GM18868 (cell line): Measurements from ENCODE around the gene KSR1.
"Not testable (repeated sequence)": the region's sequence is repeated elsewhere in the genome, so short reads cannot be mapped to it uniquely, and the experiment has no call there.

Source experiments
- ATAC-seq: cut with Tn5 transposase; IDR thresholded peaks from one replicate; pipeline ENCODE4 v1.9.1; 2021; ENCODE audit warnings: mild to moderate bottlenecking, moderate library complexity; ENCODE audit not compliant: unreplicated experiment

Gene KSR1

GRCh38 chr17:27455914-27456680, at the start of gene KSR1:
KSR1 (plus strand) TSS chr17:27456448; CDS start chr17:27456644, 196 bp downstream.
- ATAC-seq: peak; percentile 88

GRCh38 chr17:27407916-27408864, 48.1 kb upstream of the KSR1 start:
- ATAC-seq: no peak

GRCh38 chr17:27408891-27409290, 47.4 kb upstream of the KSR1 start:
- ATAC-seq: no peak

GRCh38 chr17:27412158-27412557, 44.1 kb upstream of the KSR1 start:
- ATAC-seq: not testable (repeated sequence)

- no peak for ATAC-seq
These were observed 42.9 kb upstream of the KSR1 start for GRCh38 chr17:27413315-27413714.

GRCh38 chr17:27413792-27414191, 42.5 kb upstream of the KSR1 start:
- ATAC-seq: peak; percentile 54

GRCh38 chr17:27414271-27414670, 42.0 kb upstream of the KSR1 start:
- ATAC-seq: no peak

GRCh38 chr17:27414694-27415093, 41.6 kb upstream of the KSR1 start:
- no peak for ATAC-seq

- ATAC-seq: no peak
These were observed 41.0 kb upstream of the KSR1 start for GRCh38 chr17:27415120-27415795.

- no peak for ATAC-seq
These were observed 38.5 kb upstream of the KSR1 start for GRCh38 chr17:27417596-27418365.

GRCh38 chr17:27418366-27418615, 38.0 kb upstream of the KSR1 start:
- no peak for ATAC-seq

- ATAC-seq: no peak
These were observed 37.1 kb upstream of the KSR1 start for GRCh38 chr17:27419156-27419555.

GRCh38 chr17:27420211-27420950, 35.9 kb upstream of the KSR1 start:
- ATAC-seq: no peak

GRCh38 chr17:27421111-27421510, 35.1 kb upstream of the KSR1 start:
- ATAC-seq: no peak

GRCh38 chr17:27421626-27422025, 34.6 kb upstream of the KSR1 start:
- ATAC-seq: not testable (repeated sequence)

GRCh38 chr17:27422601-27423000, 33.6 kb upstream of the KSR1 start:
- ATAC-seq: no peak

- no peak for ATAC-seq
These were observed 32.6 kb upstream of the KSR1 start for GRCh38 chr17:27423651-27424050.

GRCh38 chr17:27424516-27424915, 31.7 kb upstream of the KSR1 start:
- ATAC-seq: no peak

GRCh38 chr17:27424941-27425340, 31.3 kb upstream of the KSR1 start:
- no peak for ATAC-seq

- ATAC-seq: not testable (repeated sequence)
These were observed 30.7 kb upstream of the KSR1 start for GRCh38 chr17:27425571-27425970.
